Activated CD4-positive, alpha-beta T cell treated with anti-CD3 and anti-CD28 coated beads, Interleukin-2, Interleukin-4, amounts not matched to agents 100 ng/mL and 50 ng/mL, durations not matched to agents 16 hours and 8 hours (primary cell): ENCODE measurements around the gene TCFL5.

Experiments used
- DNase-seq: peaks from one replicate; pipeline ENCODE4 v3.0.0-alpha.2; 2020; ENCODE audit warnings: low spot score

TCFL5 gene

GRCh38 chr20:62795023-62795761, 66.4 kb downstream of the TCFL5 start:
- peak; percentile 55 for DNase-seq

GRCh38 chr20:62794007-62794724, 67.5 kb downstream of the TCFL5 start:
- peak; percentile 98 for DNase-seq

GRCh38 chr20:62793757-62794006, 67.9 kb downstream of the TCFL5 start:
- no peak for DNase-seq

- no peak for DNase-seq
These were observed 68.5 kb downstream of the TCFL5 start for GRCh38 chr20:62792940-62793756.

- no peak for DNase-seq
These were observed 69.3 kb downstream of the TCFL5 start for GRCh38 chr20:62792182-62792939.

GRCh38 chr20:62791301-62792181, 70.1 kb downstream of the TCFL5 start:
- DNase-seq = peak; percentile 82
